Chondrocyte (in vitro differentiated cells): ENCODE measurements around the gene NRARP. TPM values are rescaled to one million over a fixed set of nuclear protein-coding genes. Genes with fewer than 3 reads are reported as not detected.

Source experiments
- DNase-seq: peaks from one replicate; pipeline ENCODE4 v3.0.0; 2021; ENCODE audit warnings: mixed read lengths, low spot score
- H3K27ac Mint-ChIP-seq: one replicate; pipeline ENCODE4 v1.8.0; 2021; ENCODE audit warnings: mild to moderate bottlenecking, moderate library complexity, mixed read lengths; ENCODE audit not compliant: unreplicated experiment
- H3K27me3 Mint-ChIP-seq: 2 replicates; pipeline ENCODE4 v1.8.0; 2021; ENCODE audit warnings: low read depth, mixed read lengths
- H3K36me3 Mint-ChIP-seq: 2 replicates; pipeline ENCODE4 v1.8.0; 2021; ENCODE audit warnings: low read depth, mixed read lengths
- H3K4me1 Mint-ChIP-seq: 2 replicates; pipeline ENCODE4 v1.8.0; 2021; ENCODE audit warnings: low read depth, mild to moderate bottlenecking, mixed read lengths
- H3K4me3 Mint-ChIP-seq: one replicate; pipeline ENCODE4 v1.8.0; 2021; ENCODE audit warnings: mild to moderate bottlenecking, moderate library complexity, mixed read lengths; ENCODE audit not compliant: unreplicated experiment
- H3K9me3 Mint-ChIP-seq: 2 replicates; pipeline ENCODE4 v1.8.0; 2021; ENCODE audit warnings: low read depth, mixed read lengths
- CTCF ChIP-seq: fragments of 200-600 bp; sonication (generic); IDR thresholded peaks from 2 replicates; pipeline ENCODE4 v1.5.0; 2021; ENCODE audit warnings: antibody characterized with exemption, mild to moderate bottlenecking, moderate library complexity
- total RNA-seq: library from RNA; stranded (reverse); gene quantifications from 3 replicates; pipeline ENCODE4 v1.2.1, GENCODE V29; 2021

Gene NRARP
- total RNA-seq, 1 donor from 2014 or later, result 6.7 TPM

- H3K27me3 Mint-ChIP-seq, result no peaks in the 10 kb centered on the region
- peaks cover 14% of the 10 kb centered on the region for H3K36me3 Mint-ChIP-seq
- H3K4me3 Mint-ChIP-seq, result no peak overlapping the region
- peaks cover 53% of the 10 kb centered on the region for H3K4me1 Mint-ChIP-seq
- peak overlapping the region; percentile 83 for H3K27ac Mint-ChIP-seq
- DNase-seq, result no peak
- H3K9me3 Mint-ChIP-seq, result no peaks in the 10 kb centered on the region
- TF ChIP-seq CTCF, result no peak
These were observed 31.0 kb downstream of the NRARP start for GRCh38 chr9:137270929-137271695.

GRCh38 chr9:137269231-137269772 lies 32.8 kb downstream of the NRARP start:
- peaks cover 16% of the 10 kb centered on the region for H3K36me3 Mint-ChIP-seq
- H3K9me3 Mint-ChIP-seq, result no peaks in the 10 kb centered on the region
- peaks cover 40% of the 10 kb centered on the region for H3K4me1 Mint-ChIP-seq
- no peaks in the 10 kb centered on the region for H3K27me3 Mint-ChIP-seq
- peak overlapping the region; percentile 71 for H3K27ac Mint-ChIP-seq
- no peak for DNase-seq
- H3K4me3 Mint-ChIP-seq, result no peak overlapping the region
- TF ChIP-seq CTCF, result no peak

GRCh38 chr9:137268538-137269201 lies 33.4 kb downstream of the NRARP start:
- Mint-ChIP-seq H3K9me3 (no peaks in the 10 kb centered on the region), H3K4me3 (no peak overlapping the region), H3K27ac (peak overlapping the region; percentile 71), H3K36me3 (peaks cover 16% of the 10 kb centered on the region), H3K4me1 (peaks cover 38% of the 10 kb centered on the region), H3K27me3 (no peaks in the 10 kb centered on the region)
- TF ChIP-seq CTCF, result no peak
- DNase-seq, result no peak

- no peaks in the 10 kb centered on the region for H3K9me3 Mint-ChIP-seq
- no peak for TF ChIP-seq CTCF
- H3K4me3 Mint-ChIP-seq, result no peak overlapping the region
- peaks cover 12% of the 10 kb centered on the region for H3K36me3 Mint-ChIP-seq
- H3K27ac Mint-ChIP-seq, result peak overlapping the region; percentile 71
- H3K4me1 Mint-ChIP-seq, result peaks cover 38% of the 10 kb centered on the region
- H3K27me3 Mint-ChIP-seq, result no peaks in the 10 kb centered on the region
- no peak for DNase-seq
These were observed 34.1 kb downstream of the NRARP start for GRCh38 chr9:137267933-137268355.

GRCh38 chr9:137266585-137267453 lies 35.3 kb downstream of the NRARP start:
- Mint-ChIP-seq H3K36me3 (peaks cover 12% of the 10 kb centered on the region), H3K9me3 (no peaks in the 10 kb centered on the region), H3K4me3 (no peak overlapping the region), H3K27ac (no peak overlapping the region), H3K4me1 (peaks cover 38% of the 10 kb centered on the region), H3K27me3 (no peaks in the 10 kb centered on the region)
- no peak for TF ChIP-seq CTCF
- DNase-seq, result no peak
